Measurements from ENCODE around the gene VPS37C.

GRCh38 chr11:61150706-61151544 is 10.3 kb downstream of the VPS37C start:
- TF ChIP-seq CTCF (IDR thresholded peaks at IDR 0.05) (no peak), JUN (IDR thresholded peaks at IDR 0.05) (no peak), RNF2 (IDR thresholded peaks at IDR 0.05; ENCODE audit: borderline replicate concordance, low read depth) (no peak), RARB (CRISPR knock-in tag; IDR thresholded peaks at IDR 0.05) (no peak), POLR2A (IDR thresholded peaks at IDR 0.05; ENCODE audit: low read length) (no peak), NFE2L2 (conservative IDR thresholded peaks at IDR 0.05; ENCODE audit: low read length) (no peak), CBX8 (IDR thresholded peaks at IDR 0.05) (no peak), RFX5 (IDR thresholded peaks at IDR 0.05) (no peak)
- TF ChIP-seq, protein P1, sequence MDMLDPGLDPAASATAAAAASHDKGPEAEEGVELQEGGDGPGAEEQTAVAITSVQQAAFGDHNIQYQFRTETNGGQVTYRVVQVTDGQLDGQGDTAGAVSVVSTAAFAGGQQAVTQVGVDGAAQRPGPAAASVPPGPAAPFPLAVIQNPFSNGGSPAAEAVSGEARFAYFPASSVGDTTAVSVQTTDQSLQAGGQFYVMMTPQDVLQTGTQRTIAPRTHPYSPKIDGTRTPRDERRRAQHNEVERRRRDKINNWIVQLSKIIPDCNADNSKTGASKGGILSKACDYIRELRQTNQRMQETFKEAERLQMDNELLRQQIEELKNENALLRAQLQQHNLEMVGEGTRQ (IDR thresholded peaks at IDR 0.05) = no peak
